HCT116 (cell line): Measurements from ENCODE around the gene STK25. TPM values are rescaled to one million over a fixed set of nuclear protein-coding genes. Genes with fewer than 3 reads are reported as not detected.

Experiments
- ATAC-seq: fragments of 200-7000 bp; cut with Tn5 transposase; 2 replicates; pipeline ENCODE4 v1.9.1; 2020; ENCODE audit warnings: mild to moderate bottlenecking, moderate library complexity
- BruUV-seq: library from RNA; stranded (reverse); fragments of 400-500 nt; replicated peaks from 2 replicates; lab custom pipeline; 2021; lab: Mats Ljungman, UMichigan
- CTCF ChIA-PET: fragments of 300-600 bp; sonication (Branson Sonifier 250); formaldehyde crosslinking; loops from one replicate; lab custom pipeline; 2021; ENCODE audit warnings: antibody characterized with exemption; lab: Charles Lee
- POLR2A ChIA-PET: fragments of 300-600, 350-600 bp; sonication (Branson Sonifier 250); formaldehyde crosslinking; loops from one replicate; lab custom pipeline; 2021; ENCODE audit warnings: antibody characterized with exemption; lab: Charles Lee
- RAD21 ChIA-PET, 2 experiments: fragments of 300-600 bp; sonication (Branson Sonifier 250); formaldehyde crosslinking; loops; one replicate each; lab custom pipeline; 2023; ENCODE audit warnings: low total read pairs in 2 of 2; ENCODE audit not compliant: uncharacterized antibody in 2 of 2, unreplicated experiment in 2 of 2, low non-redundant PET in 1 of 2; lab: Charles Lee
- DNase-seq: peaks from one replicate; pipeline ENCODE4 v3.0.0-alpha.2; 2010; ENCODE audit warnings: low read depth, low spot score
- H2AFZ ChIP-seq: fragments of 200-600 bp; shearing (Covaris generic), sonication (generic); 2 replicates; pipeline ENCODE4 v1.6.1; 2017; ENCODE audit warnings: low read depth, mixed run types, mixed read lengths, antibody characterized with exemption, low read length; ENCODE audit not compliant: poor library complexity, severe bottlenecking
- H3K27ac ChIP-seq: 2 replicates; pipeline ENCODE4 v1.5.1; 2012; ENCODE audit warnings: low read depth, low read length
- H3K27me3 ChIP-seq: fragments of 200-600 bp; sonication (generic); 2 replicates; pipeline ENCODE4 v1.6.1; 2016; ENCODE audit warnings: mixed run types, low read length, mixed read lengths; ENCODE audit not compliant: insufficient read depth
- H3K36me3 ChIP-seq, 2 experiments: fragments of 200-500 bp in 1 of 2; fragments of 200-600 bp in 1 of 2; sonication (Bioruptor generic) in 1 of 2; sonication (generic) in 1 of 2; 2 replicates each; pipeline versions ENCODE4 v1.5.1 to v1.6.1; 2014 to 2016; ENCODE audit warnings: low read length in 2 of 2, inconsistent platforms in 1 of 2, mixed read lengths in 1 of 2, mixed run types in 1 of 2; ENCODE audit not compliant: insufficient read depth in 2 of 2, control insufficient read depth in 1 of 2
- H3K4me1 ChIP-seq, 2 experiments: fragments of 200-600 bp in 1 of 2; sonication (generic) in 1 of 2; 2 replicates each; pipeline versions ENCODE4 v1.5.1 to v1.6.1; 2012 to 2017; ENCODE audit warnings: low read length in 2 of 2, inconsistent platforms in 1 of 2, mild to moderate bottlenecking in 1 of 2, mixed read lengths in 1 of 2, mixed run types in 1 of 2, moderate library complexity in 1 of 2; ENCODE audit not compliant: insufficient read depth in 2 of 2, control insufficient read depth in 1 of 2
- H3K4me2 ChIP-seq: fragments of 200-600 bp; sonication (generic); 2 replicates; pipeline ENCODE4 v1.6.1; 2017; ENCODE audit warnings: mixed run types, low read length, mixed read lengths
- H3K4me3 ChIP-seq, 2 experiments: fragments of 200-600 bp in 1 of 2; sonication (generic) in 1 of 2; replicated peaks in 1 of 2; 2 replicates each; pipeline ENCODE4 v1.5.1; 2011 to 2016; ENCODE audit warnings: low read length in 2 of 2, control low read depth in 1 of 2, low read depth in 1 of 2, mild to moderate bottlenecking in 1 of 2, mixed read lengths in 1 of 2, mixed run types in 1 of 2
- H3K79me2 ChIP-seq: fragments of 200-600 bp; sonication (generic); 2 replicates; pipeline ENCODE4 v1.6.1; 2017; ENCODE audit warnings: mild to moderate bottlenecking, mixed run types, low read length, moderate library complexity, mixed read lengths; ENCODE audit not compliant: insufficient read depth
- H3K9ac ChIP-seq: fragments of 200-600 bp; sonication (generic); 2 replicates; pipeline ENCODE4 v1.6.1; 2016; ENCODE audit warnings: low read length, mixed read lengths
- H3K9me2 ChIP-seq: fragments of 200-600 bp; sonication (generic), shearing (Covaris generic); 2 replicates; pipeline ENCODE4 v1.6.1; 2017; ENCODE audit warnings: mixed run types, mild to moderate bottlenecking, moderate library complexity; ENCODE audit not compliant: insufficient read depth
- H3K9me3 ChIP-seq, 2 experiments: fragments of 200-500 bp in 1 of 2; fragments of 200-600 bp in 1 of 2; sonication (Bioruptor generic) in 1 of 2; sonication (generic) in 1 of 2; 2 replicates each; pipeline ENCODE4 v1.6.1; 2014 to 2017; ENCODE audit warnings: low read length in 2 of 2, mixed read lengths in 2 of 2, inconsistent platforms in 1 of 2, low read depth in 1 of 2, mild to moderate bottlenecking in 1 of 2, mixed run types in 1 of 2, moderate library complexity in 1 of 2; ENCODE audit not compliant: control insufficient read depth in 1 of 2, insufficient read depth in 1 of 2
- H4K20me1 ChIP-seq: fragments of 200-600 bp; sonication (generic), shearing (Covaris generic); 2 replicates; pipeline ENCODE4 v1.6.1; 2017; ENCODE audit warnings: mixed run types, mild to moderate bottlenecking, moderate library complexity; ENCODE audit not compliant: insufficient read depth
- EGR1 ChIP-seq: IDR thresholded peaks from 2 replicates; pipeline ENCODE4 v1.6.1; 2012; ENCODE audit warnings: low read depth
- ELF1 ChIP-seq: IDR thresholded peaks from 2 replicates; pipeline ENCODE4 v1.6.1; 2012; ENCODE audit warnings: low read depth, borderline replicate concordance
- EZH2 ChIP-seq: fragments of 200-600 bp; sonication (generic); IDR thresholded peaks from 2 replicates; pipeline ENCODE4 v1.6.1; 2017; ENCODE audit warnings: antibody characterized with exemption, mixed run types
- FOSL1 ChIP-seq: IDR thresholded peaks from 2 replicates; pipeline ENCODE4 v1.6.1; 2012; ENCODE audit warnings: low read depth
- MAX ChIP-seq: IDR thresholded peaks from 2 replicates; pipeline ENCODE4 v1.6.1; 2012
- SIN3A ChIP-seq: IDR thresholded peaks from 2 replicates; pipeline ENCODE4 v1.6.1; 2012; ENCODE audit warnings: low read depth
- intact Hi-C: fragments of 100-400 bp; cut with micrococcal nuclease; formaldehyde crosslinking; loops from 2 replicates; pipeline ENCODE4 v1.10.0; 2022
- total RNA-seq: library from RNA; stranded (reverse); gene quantifications from one replicate; pipeline ENCODE4 v1.2.1, GENCODE V29; 2021; ENCODE audit not compliant: unreplicated experiment
- TF ChIP-seq, protein P1 (sequence below): IDR thresholded peaks from 2 replicates; pipeline ENCODE4 v1.6.1; 2012; ENCODE audit warnings: low read depth
- TF ChIP-seq, protein P2 (sequence below): IDR thresholded peaks from 2 replicates; pipeline ENCODE4 v1.6.1; 2011; ENCODE audit warnings: mild to moderate bottlenecking, low read length, moderate library complexity; ENCODE audit not compliant: insufficient replicate concordance; ENCODE audit errors: extremely low read depth
- TF ChIP-seq, protein P3 (sequence below), 3 experiments: fragments of 200-600 bp in 1 of 3; sonication (generic) in 1 of 3; IDR thresholded peaks in 2 of 3; conservative IDR thresholded peaks in 1 of 3; 2 replicates each; pipeline ENCODE4 v1.5.1; 2012 to 2017; ENCODE audit warnings: low read depth in 2 of 3, low read length in 2 of 3, antibody characterized with exemption in 1 of 3, borderline replicate concordance in 1 of 3, control low read depth in 1 of 3, mild to moderate bottlenecking in 1 of 3, mixed read lengths in 1 of 3, mixed run types in 1 of 3, moderate library complexity in 1 of 3; ENCODE audit not compliant: insufficient read depth in 1 of 3

Gene STK25
- total RNA-seq, 1 experiment from 2014 or later, result 160 TPM

DNA sequence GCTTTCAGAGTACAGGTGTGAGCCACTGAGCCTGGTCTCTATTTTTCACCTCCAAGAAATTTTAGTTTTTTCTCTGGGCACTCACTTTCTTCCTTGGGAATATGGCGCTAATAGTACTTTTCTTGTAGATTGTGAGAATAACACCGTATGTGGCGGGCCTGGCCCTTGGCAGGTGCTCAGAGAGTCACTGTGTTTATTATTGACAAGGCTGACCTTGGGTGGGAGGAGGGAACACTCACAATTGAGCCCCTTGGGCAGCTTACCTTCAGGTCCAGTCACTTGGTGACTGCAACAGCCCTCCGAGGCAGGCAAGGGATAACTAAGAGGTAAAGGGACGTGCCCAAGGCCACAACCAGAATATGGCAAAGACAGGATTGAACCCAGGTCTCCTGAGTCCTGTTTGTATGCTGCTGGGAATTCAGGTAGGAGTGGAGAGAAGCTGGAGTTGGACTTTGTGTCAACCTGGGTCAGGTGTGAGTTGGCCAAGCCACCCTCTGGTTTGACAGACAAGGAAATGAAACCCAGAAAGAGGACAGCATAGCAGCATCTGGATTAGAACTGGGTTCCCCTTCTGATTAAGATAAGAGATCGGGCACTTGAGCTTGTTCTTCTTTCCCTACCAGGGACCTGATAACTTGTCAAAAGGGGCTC lies 2.8 kb upstream of the STK25 start:
- H3K4me3 ChIP-seq, result no peak overlapping the region
- no peak overlapping the region for H2AFZ ChIP-seq
- H3K27me3 ChIP-seq, result 0 out of 2 replicates have a peak, but pooled peaks cover 3% of the 10 kb centered on the region
- no peak overlapping the region for H3K9ac ChIP-seq
- peaks cover 12 to 20% of the 10 kb centered on the region in 2 experiments for H3K4me1 ChIP-seq
- ChIA-PET POLR2A (no interaction called here), RAD21 (no interaction called here)
- no peaks in the 10 kb centered on the region for H3K9me3 ChIP-seq
- no peaks in the 10 kb centered on the region for H4K20me1 ChIP-seq
- no peak for ATAC-seq
- BruUV-seq, result no TSS peak
- no peak overlapping the region for H3K4me2 ChIP-seq
- H3K9me2 ChIP-seq, result no peaks in the 10 kb centered on the region
- peaks cover 19% of the 10 kb centered on the region for H3K79me2 ChIP-seq
- no peaks in the 10 kb centered on the region for H3K36me3 ChIP-seq
- no peak overlapping the region for H3K27ac ChIP-seq
- TF ChIP-seq EZH2 (no peak), SIN3A (no peak), EGR1 (no peak), MAX (no peak), FOSL1 (no peak), ELF1 (no peak)
- TF ChIP-seq, protein P1, sequence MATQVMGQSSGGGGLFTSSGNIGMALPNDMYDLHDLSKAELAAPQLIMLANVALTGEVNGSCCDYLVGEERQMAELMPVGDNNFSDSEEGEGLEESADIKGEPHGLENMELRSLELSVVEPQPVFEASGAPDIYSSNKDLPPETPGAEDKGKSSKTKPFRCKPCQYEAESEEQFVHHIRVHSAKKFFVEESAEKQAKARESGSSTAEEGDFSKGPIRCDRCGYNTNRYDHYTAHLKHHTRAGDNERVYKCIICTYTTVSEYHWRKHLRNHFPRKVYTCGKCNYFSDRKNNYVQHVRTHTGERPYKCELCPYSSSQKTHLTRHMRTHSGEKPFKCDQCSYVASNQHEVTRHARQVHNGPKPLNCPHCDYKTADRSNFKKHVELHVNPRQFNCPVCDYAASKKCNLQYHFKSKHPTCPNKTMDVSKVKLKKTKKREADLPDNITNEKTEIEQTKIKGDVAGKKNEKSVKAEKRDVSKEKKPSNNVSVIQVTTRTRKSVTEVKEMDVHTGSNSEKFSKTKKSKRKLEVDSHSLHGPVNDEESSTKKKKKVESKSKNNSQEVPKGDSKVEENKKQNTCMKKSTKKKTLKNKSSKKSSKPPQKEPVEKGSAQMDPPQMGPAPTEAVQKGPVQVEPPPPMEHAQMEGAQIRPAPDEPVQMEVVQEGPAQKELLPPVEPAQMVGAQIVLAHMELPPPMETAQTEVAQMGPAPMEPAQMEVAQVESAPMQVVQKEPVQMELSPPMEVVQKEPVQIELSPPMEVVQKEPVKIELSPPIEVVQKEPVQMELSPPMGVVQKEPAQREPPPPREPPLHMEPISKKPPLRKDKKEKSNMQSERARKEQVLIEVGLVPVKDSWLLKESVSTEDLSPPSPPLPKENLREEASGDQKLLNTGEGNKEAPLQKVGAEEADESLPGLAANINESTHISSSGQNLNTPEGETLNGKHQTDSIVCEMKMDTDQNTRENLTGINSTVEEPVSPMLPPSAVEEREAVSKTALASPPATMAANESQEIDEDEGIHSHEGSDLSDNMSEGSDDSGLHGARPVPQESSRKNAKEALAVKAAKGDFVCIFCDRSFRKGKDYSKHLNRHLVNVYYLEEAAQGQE, result no peak
- TF ChIP-seq, protein P2, sequence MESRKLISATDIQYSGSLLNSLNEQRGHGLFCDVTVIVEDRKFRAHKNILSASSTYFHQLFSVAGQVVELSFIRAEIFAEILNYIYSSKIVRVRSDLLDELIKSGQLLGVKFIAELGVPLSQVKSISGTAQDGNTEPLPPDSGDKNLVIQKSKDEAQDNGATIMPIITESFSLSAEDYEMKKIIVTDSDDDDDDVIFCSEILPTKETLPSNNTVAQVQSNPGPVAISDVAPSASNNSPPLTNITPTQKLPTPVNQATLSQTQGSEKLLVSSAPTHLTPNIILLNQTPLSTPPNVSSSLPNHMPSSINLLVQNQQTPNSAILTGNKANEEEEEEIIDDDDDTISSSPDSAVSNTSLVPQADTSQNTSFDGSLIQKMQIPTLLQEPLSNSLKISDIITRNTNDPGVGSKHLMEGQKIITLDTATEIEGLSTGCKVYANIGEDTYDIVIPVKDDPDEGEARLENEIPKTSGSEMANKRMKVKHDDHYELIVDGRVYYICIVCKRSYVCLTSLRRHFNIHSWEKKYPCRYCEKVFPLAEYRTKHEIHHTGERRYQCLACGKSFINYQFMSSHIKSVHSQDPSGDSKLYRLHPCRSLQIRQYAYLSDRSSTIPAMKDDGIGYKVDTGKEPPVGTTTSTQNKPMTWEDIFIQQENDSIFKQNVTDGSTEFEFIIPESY, result no peak
- TF ChIP-seq, protein P3, sequence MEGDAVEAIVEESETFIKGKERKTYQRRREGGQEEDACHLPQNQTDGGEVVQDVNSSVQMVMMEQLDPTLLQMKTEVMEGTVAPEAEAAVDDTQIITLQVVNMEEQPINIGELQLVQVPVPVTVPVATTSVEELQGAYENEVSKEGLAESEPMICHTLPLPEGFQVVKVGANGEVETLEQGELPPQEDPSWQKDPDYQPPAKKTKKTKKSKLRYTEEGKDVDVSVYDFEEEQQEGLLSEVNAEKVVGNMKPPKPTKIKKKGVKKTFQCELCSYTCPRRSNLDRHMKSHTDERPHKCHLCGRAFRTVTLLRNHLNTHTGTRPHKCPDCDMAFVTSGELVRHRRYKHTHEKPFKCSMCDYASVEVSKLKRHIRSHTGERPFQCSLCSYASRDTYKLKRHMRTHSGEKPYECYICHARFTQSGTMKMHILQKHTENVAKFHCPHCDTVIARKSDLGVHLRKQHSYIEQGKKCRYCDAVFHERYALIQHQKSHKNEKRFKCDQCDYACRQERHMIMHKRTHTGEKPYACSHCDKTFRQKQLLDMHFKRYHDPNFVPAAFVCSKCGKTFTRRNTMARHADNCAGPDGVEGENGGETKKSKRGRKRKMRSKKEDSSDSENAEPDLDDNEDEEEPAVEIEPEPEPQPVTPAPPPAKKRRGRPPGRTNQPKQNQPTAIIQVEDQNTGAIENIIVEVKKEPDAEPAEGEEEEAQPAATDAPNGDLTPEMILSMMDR (IDR thresholded peaks at IDR 0.05 in 2 of 3, conservative IDR thresholded peaks at IDR 0.05 in 1 of 3; ENCODE audit: borderline replicate concordance in 1 of 3, insufficient read depth in 1 of 3, low read depth in 2 of 3, low read length in 2 of 3), result no peak
- TF ChIP-seq, all 23 proteins: peak for 0
- intact Hi-C loops, result no loop called here
- DNase-seq, result no peak
- CTCF ChIA-PET, result no interaction called here
